Transverse colon (tissue), 4 donors: Measurements from ENCODE around the gene VWA5B1. TPM values are rescaled to one million over a fixed set of nuclear protein-coding genes. Genes with fewer than 3 reads are reported as not detected.

Experiments used
- DNase-seq: peaks from one replicate; pipeline ENCODE4 v3.0.0-alpha.2; 2019
- H3K27ac ChIP-seq, 4 donors: fragments of 200-600 bp; sonication (generic); 2 replicates each; pipeline ENCODE4 v1.5.1; 2016 to 2018; ENCODE audit warnings: inconsistent platforms in 4 of 4
- H3K27me3 ChIP-seq: fragments of 200-600 bp; sonication (generic); 2 replicates; pipeline ENCODE4 v1.5.1; 2017; ENCODE audit warnings: inconsistent platforms
- H3K36me3 ChIP-seq, 4 donors: fragments of 200-600 bp; sonication (generic); 2 replicates each; pipeline ENCODE4 v1.5.1; 2017 to 2019; ENCODE audit warnings: inconsistent platforms in 4 of 4
- H3K4me1 ChIP-seq, 4 donors: fragments of 200-600 bp; sonication (generic); 2 replicates each; pipeline ENCODE4 v1.5.1; 2017 to 2020; ENCODE audit warnings: inconsistent platforms in 4 of 4
- H3K4me3 ChIP-seq, 4 donors: fragments of 200-600 bp; sonication (generic); 1 replicate in 1 of 4; 2 replicates in 3 of 4; pipeline versions ENCODE4 v1.5.1 to v1.6.1; 2017 to 2019; ENCODE audit warnings: inconsistent platforms in 4 of 4
- H3K9me3 ChIP-seq, 2 donors: fragments of 200-600 bp; sonication (generic); 2 replicates each; pipeline ENCODE4 v1.5.1; 2017 to 2019; ENCODE audit warnings: inconsistent platforms in 2 of 2
- CTCF ChIP-seq, 5 experiments: fragments of 200-600 bp in 3 of 5; fragments of 450-650 bp in 2 of 5; sonication (generic) in 3 of 5; IDR thresholded peaks; 1 replicate in 2 of 5; 2 replicates in 3 of 5; pipeline ENCODE4 v1.5.1; 2016 to 2017; ENCODE audit warnings: antibody characterized with exemption in 5 of 5, inconsistent platforms in 3 of 5, mild to moderate bottlenecking in 2 of 5, moderate library complexity in 1 of 5
- EP300 ChIP-seq: sonication (generic); formaldehyde crosslinking; IDR thresholded peaks from one replicate; pipeline ENCODE4 v1.6.1; 2017; ENCODE audit warnings: antibody characterized with exemption, low read depth
- POLR2A ChIP-seq: fragments of 450-650 bp; IDR thresholded peaks from one replicate; pipeline ENCODE4 v1.6.1; 2016; ENCODE audit warnings: antibody characterized with exemption, mild to moderate bottlenecking, moderate library complexity
- POLR2AphosphoS5 ChIP-seq, 3 donors: sonication (generic); formaldehyde crosslinking; IDR thresholded peaks; one replicate each; pipeline ENCODE4 v1.6.1; 2016; ENCODE audit warnings: antibody characterized with exemption in 3 of 3
- WGBS, 2 donors: methylation state at CpG; one replicate each; pipeline ENCODE4 v1.1.5; 2018; ENCODE audit warnings: low coverage in 1 of 2; 5-methylcytosine and 5-hydroxymethylcytosine counted together
- in situ Hi-C, 4 donors: fragments of 200-750 bp; cut with MboI; loops; one replicate each; pipeline versions ENCODE4 v1.15.0 to v1.15.1; 2017; ENCODE audit warnings: low sequenced_read_pairs in 3 of 4, low pct_ligation_motif_present in 1 of 4, low pct_unique_long_range_greater_than_20kb in 1 of 4
- intact Hi-C: fragments of 100-400 bp; cut with DNase I; formaldehyde crosslinking; loops from one replicate; pipeline ENCODE4 v1.15.1; 2023; ENCODE audit warnings: low total_unique reads
- total RNA-seq, 4 donors: library from RNA; depleted of rRNA; stranded (reverse); fragments of >200 nt; gene quantifications; one replicate each; pipeline ENCODE4 v1.1.0, GENCODE V29; 2016

Gene VWA5B1
- total RNA-seq, 4 donors from 2014 or later = not detected

GRCh38 chr1:20380616-20381035 lies 90.0 kb downstream of the VWA5B1 start:
- Histone ChIP-seq H3K9me3 (no peaks in the 10 kb centered on the region), H3K27ac (no peak overlapping the region), H3K36me3 (no peaks in the 10 kb centered on the region), H3K4me3 (no peak overlapping the region), H3K4me1 (no peaks in the 10 kb centered on the region), H3K27me3 (peaks cover 42% of the 10 kb centered on the region)
- DNase-seq = no peak
- TF ChIP-seq POLR2A (no peak), POLR2AphosphoS5 (IDR thresholded peaks at IDR 0.05) (no peak), EP300 (no peak), CTCF (IDR thresholded peaks at IDR 0.05) (no peak)
- intact Hi-C loops (no loop called here), in situ Hi-C loops (no loop called here)
- 62 to 70% methylated on average over 2 to 11 of the region's 11 CpGs for WGBS, 2 donors

GRCh38 chr1:20381045-20381641 lies 90.5 kb downstream of the VWA5B1 start:
- intact Hi-C loops (no loop called here), in situ Hi-C loops (no loop called here)
- Histone ChIP-seq H3K36me3 (no peaks in the 10 kb centered on the region), H3K4me1 (no peaks in the 10 kb centered on the region), H3K27ac (no peak overlapping the region), H3K27me3 (peaks cover 45% of the 10 kb centered on the region), H3K4me3 (no peak overlapping the region), H3K9me3 (no peaks in the 10 kb centered on the region)
- TF ChIP-seq EP300 (no peak), POLR2AphosphoS5 (IDR thresholded peaks at IDR 0.05) (no peak), CTCF (IDR thresholded peaks at IDR 0.05) (no peak), POLR2A (no peak)
- no peak for DNase-seq
- WGBS, 2 donors = 71 to 81% methylated on average over 1 to 5 of the region's 5 CpGs

- no peaks in the 10 kb centered on the region for H3K36me3 ChIP-seq
- no peaks in the 10 kb centered on the region for H3K4me1 ChIP-seq
- no peaks in the 10 kb centered on the region for H3K9me3 ChIP-seq
- in situ Hi-C loops (no loop called here), intact Hi-C loops (no loop called here)
- H3K27ac ChIP-seq = no peak overlapping the region
- 74 to 100% methylated on average over 1 to 2 of the region's 2 CpGs for WGBS, 2 donors
- no peak overlapping the region for H3K4me3 ChIP-seq
- TF ChIP-seq CTCF (IDR thresholded peaks at IDR 0.05) (no peak), POLR2AphosphoS5 (IDR thresholded peaks at IDR 0.05) (no peak), POLR2A (no peak), EP300 (no peak)
- no peak for DNase-seq
- peaks cover 48% of the 10 kb centered on the region for H3K27me3 ChIP-seq
Measured at GRCh38 chr1:20381961-20382360, 91.3 kb downstream of the VWA5B1 start.

GRCh38 chr1:20382711-20383110 lies 92.0 kb downstream of the VWA5B1 start:
- H3K4me3 ChIP-seq = no peak overlapping the region
- WGBS, 2 donors = 74 to 87% methylated on average over 7 to 8 of the region's 8 CpGs
- no peak for TF ChIP-seq CTCF (IDR thresholded peaks at IDR 0.05)
- TF ChIP-seq EP300 = no peak
- no peak for TF ChIP-seq POLR2A
- no peak for TF ChIP-seq POLR2AphosphoS5 (IDR thresholded peaks at IDR 0.05)
- peaks cover 55% of the 10 kb centered on the region for H3K27me3 ChIP-seq
- intact Hi-C loops (no loop called here), in situ Hi-C loops (no loop called here)
- no peak overlapping the region for H3K27ac ChIP-seq
- no peaks in the 10 kb centered on the region for H3K4me1 ChIP-seq
- no peak for DNase-seq
- H3K9me3 ChIP-seq = no peaks in the 10 kb centered on the region
- no peaks in the 10 kb centered on the region for H3K36me3 ChIP-seq
